GM23338 (cell line): ENCODE measurements around the gene E2F3. TPM values are rescaled to one million over a fixed set of nuclear protein-coding genes. Genes with fewer than 3 reads are reported as not detected.
A peak's percentile ranks its signal among the peaks of the same experiment; 100 is the strongest.

Experiments
- ATAC-seq: fragments of 200-7000 bp; cut with Tn5 transposase; 3 replicates; pipeline ENCODE4 v1.9.1; 2020
- DNase-seq: peaks from one replicate; pipeline ENCODE4 v3.0.0-alpha.2; 2015; ENCODE audit warnings: low spot score
- H2AFZ ChIP-seq: fragments of 200-600 bp; sonication (generic); 2 replicates; pipeline ENCODE4 v1.8.0; 2016; ENCODE audit warnings: antibody characterized with exemption, mild to moderate bottlenecking, moderate library complexity
- H3F3A ChIP-seq: fragments of 200-600 bp; sonication (generic); replicated peaks from 2 replicates; pipeline ENCODE4 v1.8.0; 2017; ENCODE audit warnings: antibody characterized with exemption, mixed run types, low read depth
- H3K27ac ChIP-seq: fragments of 200-600 bp; sonication (generic); 2 replicates; pipeline ENCODE4 v1.6.1; 2016; ENCODE audit warnings: low read depth
- H3K27me3 ChIP-seq: fragments of 200-600 bp; sonication (generic); 2 replicates; pipeline ENCODE4 v1.8.0; 2016; ENCODE audit warnings: mild to moderate bottlenecking, mixed run types, moderate library complexity; ENCODE audit not compliant: insufficient read depth
- H3K36me3 ChIP-seq: fragments of 200-600 bp; sonication (generic); 2 replicates; pipeline ENCODE4 v1.8.0; 2016; ENCODE audit warnings: mild to moderate bottlenecking; ENCODE audit not compliant: insufficient read depth
- H3K4me1 ChIP-seq: fragments of 200-600 bp; sonication (generic); 2 replicates; pipeline ENCODE4 v1.8.0; 2016; ENCODE audit warnings: mild to moderate bottlenecking, moderate library complexity; ENCODE audit not compliant: insufficient read depth
- H3K4me2 ChIP-seq: fragments of 200-600 bp; sonication (generic); 2 replicates; pipeline ENCODE4 v1.7.1; 2017; ENCODE audit warnings: mixed run types
- H3K4me3 ChIP-seq: fragments of 200-600 bp; sonication (generic); 2 replicates; pipeline ENCODE4 v1.6.1; 2016; ENCODE audit warnings: mixed run types
- H3K79me2 ChIP-seq: fragments of 200-600 bp; sonication (generic); replicated peaks from 2 replicates; pipeline ENCODE4 v1.8.0; 2017; ENCODE audit warnings: mild to moderate bottlenecking; ENCODE audit not compliant: insufficient read depth
- H3K9me2 ChIP-seq: fragments of 200-600 bp; sonication (generic); 2 replicates; pipeline ENCODE4 v1.8.0; 2017; ENCODE audit not compliant: insufficient read depth
- H4K20me1 ChIP-seq: fragments of 200-600 bp; sonication (generic); replicated peaks from 2 replicates; pipeline ENCODE4 v1.8.0; 2017; ENCODE audit warnings: mild to moderate bottlenecking; ENCODE audit not compliant: insufficient read depth
- H3K27ac Mint-ChIP-seq: 2 replicates; pipeline ENCODE4 v1.8.0; 2020; ENCODE audit warnings: inconsistent platforms, mild to moderate bottlenecking, moderate library complexity, mixed read lengths
- H3K27me3 Mint-ChIP-seq: 3 replicates; pipeline ENCODE4 v1.8.0; 2022; ENCODE audit warnings: low read depth, mild to moderate bottlenecking, moderate library complexity, mixed read lengths, inconsistent platforms; ENCODE audit not compliant: insufficient read depth, poor library complexity
- H3K36me3 Mint-ChIP-seq: 3 replicates; pipeline ENCODE4 v1.8.0; 2021; ENCODE audit warnings: low read depth, mild to moderate bottlenecking, inconsistent platforms, moderate library complexity, mixed read lengths
- H3K4me1 Mint-ChIP-seq: 3 replicates; pipeline ENCODE4 v1.8.0; 2020; ENCODE audit warnings: mild to moderate bottlenecking, inconsistent platforms, mixed read lengths
- H3K4me3 Mint-ChIP-seq: 3 replicates; pipeline ENCODE4 v1.8.0; 2021; ENCODE audit warnings: moderate library complexity, mild to moderate bottlenecking, inconsistent platforms, mixed read lengths
- H3K9me3 Mint-ChIP-seq: 3 replicates; pipeline ENCODE4 v1.8.0; 2020; ENCODE audit warnings: moderate library complexity, mild to moderate bottlenecking, inconsistent platforms, mixed read lengths
- CREB1 ChIP-seq: fragments of 250-450 bp; sonication (Bioruptor Pico); IDR thresholded peaks from 2 replicates; pipeline ENCODE4 v1.5.0; 2020; ENCODE audit warnings: low read depth, mild to moderate bottlenecking, moderate library complexity
- EZH2 ChIP-seq: fragments of 200-600 bp; sonication (generic); IDR thresholded peaks from one replicate; pipeline ENCODE4 v1.8.0; 2017; ENCODE audit warnings: antibody characterized with exemption, mild to moderate bottlenecking, low read depth; ENCODE audit not compliant: unreplicated experiment
- EZH2phosphoT487 ChIP-seq: fragments of 200-600 bp; sonication (generic); IDR thresholded peaks from one replicate; pipeline ENCODE4 v1.8.1; 2018; ENCODE audit warnings: antibody characterized with exemption; ENCODE audit not compliant: unreplicated experiment
- JUNB ChIP-seq: IDR thresholded peaks from one replicate; pipeline ENCODE4 v1.6.1; 2016; ENCODE audit warnings: antibody characterized with exemption; ENCODE audit not compliant: unreplicated experiment
- POLR2AphosphoS5 ChIP-seq: IDR thresholded peaks from 2 replicates; pipeline ENCODE4 v1.6.1; 2016; ENCODE audit warnings: antibody characterized with exemption, low read depth
- STAT1 ChIP-seq: IDR thresholded peaks from one replicate; pipeline ENCODE4 v1.6.1; 2016; ENCODE audit warnings: antibody characterized with exemption; ENCODE audit not compliant: unreplicated experiment
- ZNF331 ChIP-seq: fragments of 250-450 bp; sonication (Bioruptor Pico); IDR thresholded peaks from 2 replicates; pipeline ENCODE4 v1.5.0; 2020; ENCODE audit warnings: low read depth, mild to moderate bottlenecking, moderate library complexity
- polyA plus RNA-seq: library from polyadenylated mRNA; unstranded; fragments of >200 nt; fragmentation: Nextera tagmentation; extraction: Ambion mirVana; gene quantifications from 2 replicates; pipeline ENCODE4 v1.2.1, GENCODE V29; 2016
- total RNA-seq: library from RNA; depleted of rRNA; stranded (reverse); fragments of >200 nt; shearing (Covaris generic); gene quantifications from 2 replicates; pipeline ENCODE4 v1.2.3, GENCODE V29; 2014
- TF ChIP-seq, protein P1 (sequence below), 2 experiments: fragments of 200-600 bp in 1 of 2; sonication (generic) in 1 of 2; conservative IDR thresholded peaks; 2 replicates each; pipeline versions ENCODE4 v1.5.1 to v1.6.1; 2016 to 2017; ENCODE audit warnings: antibody characterized with exemption in 2 of 2, low read depth in 2 of 2, mild to moderate bottlenecking in 2 of 2, moderate library complexity in 1 of 2
- TF ChIP-seq, protein P2 (sequence below): IDR thresholded peaks from 2 replicates; pipeline ENCODE4 v1.6.1; 2016; ENCODE audit warnings: antibody characterized with exemption

The E2F3 gene
- total and polyA plus RNA-seq, 2 experiments from 2014 or later = 27.2 to 33.5 TPM

DNA sequence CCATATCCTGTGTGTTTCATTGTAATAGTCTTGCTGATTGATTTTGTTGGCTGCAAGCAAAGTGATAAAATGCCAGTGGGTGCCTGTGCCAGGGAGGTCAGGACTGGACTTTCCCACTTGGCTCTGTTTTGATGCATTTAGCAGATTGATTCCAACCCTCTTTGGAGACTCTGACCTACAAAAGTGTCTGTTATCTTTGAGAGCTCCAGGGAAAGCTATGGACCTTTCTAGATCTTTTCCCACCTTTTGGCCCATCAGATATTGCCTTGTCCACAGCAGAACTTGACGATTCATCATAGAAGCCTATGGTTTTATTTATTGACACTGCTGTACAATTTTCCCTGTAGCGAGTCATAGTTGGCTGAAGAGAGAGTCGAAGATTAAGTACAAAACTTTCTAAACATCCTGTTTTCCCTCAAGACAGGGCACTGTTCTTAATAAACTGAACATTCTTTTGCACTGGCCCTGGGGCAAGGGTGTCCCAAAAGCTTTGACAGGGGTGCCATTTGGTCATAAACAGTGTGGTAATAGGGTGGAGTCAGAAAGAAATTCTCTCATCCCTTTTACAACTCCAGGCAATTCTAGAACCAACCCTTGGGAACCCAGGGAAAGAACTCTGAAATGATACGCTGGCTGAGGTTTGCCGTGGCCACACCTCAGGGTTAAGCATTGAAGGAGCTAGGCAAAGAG lies 53.7 kb downstream of the E2F3 start:
- Mint-ChIP-seq H3K27ac (peak overlapping the region; percentile 36), H3K9me3 (no peaks in the 10 kb centered on the region), H3K27me3 (peaks cover 10% of the 10 kb centered on the region), H3K36me3 (peaks cover 39% of the 10 kb centered on the region), H3K4me3 (no peak overlapping the region), H3K4me1 (peaks cover 30% of the 10 kb centered on the region)
- H3K9me2 ChIP-seq = no peaks in the 10 kb centered on the region
- no peak for ATAC-seq
- no peak for DNase-seq
- no peaks in the 10 kb centered on the region; the same call in 1 of the 2 replicates for H3K36me3 ChIP-seq
- no peak overlapping the region for H3K4me2 ChIP-seq
- TF ChIP-seq EZH2 (no peak), CREB1 (CRISPR knock-in tag) (no peak)
- H3K79me2 ChIP-seq = peaks cover 100% of the 10 kb centered on the region
- peak overlapping the region; percentile 24; the same call in 1 of the 2 replicates for H3K27ac ChIP-seq
- no peaks in the 10 kb centered on the region for H3K27me3 ChIP-seq
- H2AFZ ChIP-seq = no peak overlapping the region
- H3K4me3 ChIP-seq = no peak overlapping the region
- H3K4me1 ChIP-seq = peaks cover 20% of the 10 kb centered on the region
- peaks cover 61% of the 10 kb centered on the region for H4K20me1 ChIP-seq
- no peaks in the 10 kb centered on the region for H3F3A ChIP-seq

DNA sequence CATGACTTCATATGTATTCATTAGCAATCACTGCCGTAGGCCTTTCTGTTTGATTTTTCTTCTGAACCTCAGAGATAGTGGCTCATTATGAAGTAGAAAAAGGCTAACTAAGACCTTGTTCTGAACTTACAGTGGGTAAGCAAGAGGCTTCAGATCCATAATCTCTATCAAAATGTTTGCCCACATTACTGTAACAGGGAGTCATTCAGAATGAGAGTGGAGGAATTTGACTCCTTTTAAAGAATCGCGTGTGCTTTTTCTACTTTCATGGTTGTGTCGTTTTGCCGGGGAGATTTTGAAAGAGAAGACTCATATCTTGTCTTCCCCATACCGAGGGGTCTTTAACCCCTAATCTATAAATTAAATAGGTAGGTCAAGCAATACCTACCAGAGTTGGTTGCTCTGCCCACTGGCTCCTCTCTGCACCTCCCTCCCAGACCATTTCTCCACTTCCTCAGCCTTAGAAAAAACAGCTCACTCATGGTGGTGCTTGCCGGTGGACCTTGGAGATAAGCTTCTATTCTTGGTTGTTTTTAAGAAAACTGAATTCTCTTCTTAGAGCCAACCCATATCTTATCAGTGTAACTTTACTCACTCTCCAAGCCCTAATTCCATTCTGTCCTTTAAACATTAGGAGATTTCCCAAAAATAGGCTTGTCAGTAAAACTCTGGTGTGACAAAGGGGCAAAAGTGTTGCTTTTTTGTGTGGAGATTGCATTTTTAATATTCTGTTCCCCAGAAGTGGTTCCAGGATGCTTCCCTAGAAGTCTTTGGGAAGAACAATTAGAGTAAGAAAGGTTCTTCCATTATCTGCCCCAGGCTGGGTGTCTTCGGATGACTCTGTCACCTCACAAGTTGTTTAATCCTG lies 56.6 kb downstream of the E2F3 start:
- H3K79me2 ChIP-seq = peaks cover 100% of the 10 kb centered on the region

More for the DNA sequence above, 56.6 kb downstream of the E2F3 start:
- H3K4me1 ChIP-seq = peaks cover 20% of the 10 kb centered on the region
- Mint-ChIP-seq H3K4me1 (peaks cover 25% of the 10 kb centered on the region), H3K9me3 (no peaks in the 10 kb centered on the region), H3K4me3 (no peak overlapping the region), H3K27ac (0 out of 2 replicates have a peak overlapping the region, but pooled peaks have one; percentile 5), H3K36me3 (peaks cover 54% of the 10 kb centered on the region), H3K27me3 (peaks cover 7% of the 10 kb centered on the region)
- TF ChIP-seq, protein P1, sequence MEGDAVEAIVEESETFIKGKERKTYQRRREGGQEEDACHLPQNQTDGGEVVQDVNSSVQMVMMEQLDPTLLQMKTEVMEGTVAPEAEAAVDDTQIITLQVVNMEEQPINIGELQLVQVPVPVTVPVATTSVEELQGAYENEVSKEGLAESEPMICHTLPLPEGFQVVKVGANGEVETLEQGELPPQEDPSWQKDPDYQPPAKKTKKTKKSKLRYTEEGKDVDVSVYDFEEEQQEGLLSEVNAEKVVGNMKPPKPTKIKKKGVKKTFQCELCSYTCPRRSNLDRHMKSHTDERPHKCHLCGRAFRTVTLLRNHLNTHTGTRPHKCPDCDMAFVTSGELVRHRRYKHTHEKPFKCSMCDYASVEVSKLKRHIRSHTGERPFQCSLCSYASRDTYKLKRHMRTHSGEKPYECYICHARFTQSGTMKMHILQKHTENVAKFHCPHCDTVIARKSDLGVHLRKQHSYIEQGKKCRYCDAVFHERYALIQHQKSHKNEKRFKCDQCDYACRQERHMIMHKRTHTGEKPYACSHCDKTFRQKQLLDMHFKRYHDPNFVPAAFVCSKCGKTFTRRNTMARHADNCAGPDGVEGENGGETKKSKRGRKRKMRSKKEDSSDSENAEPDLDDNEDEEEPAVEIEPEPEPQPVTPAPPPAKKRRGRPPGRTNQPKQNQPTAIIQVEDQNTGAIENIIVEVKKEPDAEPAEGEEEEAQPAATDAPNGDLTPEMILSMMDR (conservative IDR thresholded peaks at IDR 0.05; ENCODE audit: low read depth in 2 of 2) = no peak
- TF ChIP-seq POLR2AphosphoS5 = no peak
- no peak for TF ChIP-seq CREB1 (CRISPR knock-in tag)
- no peak for TF ChIP-seq STAT1
- no peak for TF ChIP-seq EZH2phosphoT487
- TF ChIP-seq, protein P2, sequence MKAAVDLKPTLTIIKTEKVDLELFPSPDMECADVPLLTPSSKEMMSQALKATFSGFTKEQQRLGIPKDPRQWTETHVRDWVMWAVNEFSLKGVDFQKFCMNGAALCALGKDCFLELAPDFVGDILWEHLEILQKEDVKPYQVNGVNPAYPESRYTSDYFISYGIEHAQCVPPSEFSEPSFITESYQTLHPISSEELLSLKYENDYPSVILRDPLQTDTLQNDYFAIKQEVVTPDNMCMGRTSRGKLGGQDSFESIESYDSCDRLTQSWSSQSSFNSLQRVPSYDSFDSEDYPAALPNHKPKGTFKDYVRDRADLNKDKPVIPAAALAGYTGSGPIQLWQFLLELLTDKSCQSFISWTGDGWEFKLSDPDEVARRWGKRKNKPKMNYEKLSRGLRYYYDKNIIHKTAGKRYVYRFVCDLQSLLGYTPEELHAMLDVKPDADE = no peak
- no peak for TF ChIP-seq ZNF331 (CRISPR knock-in tag)
- no peak for TF ChIP-seq EZH2
- no peak for TF ChIP-seq JUNB
- H4K20me1 ChIP-seq = peaks cover 44% of the 10 kb centered on the region
- no peak overlapping the region for H2AFZ ChIP-seq
- no peak for DNase-seq
- H3K9me2 ChIP-seq = no peaks in the 10 kb centered on the region
- ATAC-seq = no peak
- no peaks in the 10 kb centered on the region for H3F3A ChIP-seq
- H3K4me3 ChIP-seq = no peak overlapping the region
- no peaks in the 10 kb centered on the region for H3K27me3 ChIP-seq
- H3K27ac ChIP-seq = peak overlapping the region; percentile 78
- no peak overlapping the region for H3K4me2 ChIP-seq
- H3K36me3 ChIP-seq = no peaks in the 10 kb centered on the region; the same call in 1 of the 2 replicates
